ENCODE data around the gene MYMX. TPM values are rescaled to one million over a fixed set of nuclear protein-coding genes. Genes with fewer than 3 reads are reported as not detected.

MYMX gene
- total and polyA plus RNA-seq, 2 of the 13 experiments (the other 11 are each of a cell fraction or from before 2014, with no cell fraction given) = not detected

- TF ChIP-seq, protein P1, sequence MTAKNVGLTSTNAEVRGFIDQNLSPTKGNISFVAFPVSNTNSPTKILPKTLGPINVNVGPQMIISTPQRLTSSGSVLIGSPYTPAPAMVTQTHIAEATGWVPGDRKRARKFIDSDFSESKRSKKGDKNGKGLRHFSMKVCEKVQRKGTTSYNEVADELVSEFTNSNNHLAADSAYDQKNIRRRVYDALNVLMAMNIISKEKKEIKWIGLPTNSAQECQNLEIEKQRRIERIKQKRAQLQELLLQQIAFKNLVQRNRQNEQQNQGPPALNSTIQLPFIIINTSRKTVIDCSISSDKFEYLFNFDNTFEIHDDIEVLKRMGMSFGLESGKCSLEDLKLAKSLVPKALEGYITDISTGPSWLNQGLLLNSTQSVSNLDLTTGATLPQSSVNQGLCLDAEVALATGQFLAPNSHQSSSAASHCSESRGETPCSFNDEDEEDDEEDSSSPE (CRISPR knock-in tag; IDR thresholded peaks at IDR 0.05) = 0 out of 2 replicates have a peak, but pooled peaks have one; percentile 28
- TF ChIP-seq BORCS8-MEF2B (CRISPR knock-in tag; IDR thresholded peaks at IDR 0.05) (no peak), CC2D1A (CRISPR knock-in tag; IDR thresholded peaks at IDR 0.05) (no peak), PATZ1 (CRISPR knock-in tag; IDR thresholded peaks at IDR 0.05) (peak; percentile 59), ZNF614 (CRISPR knock-in tag; IDR thresholded peaks at IDR 0.05; ENCODE audit: borderline replicate concordance) (no peak), HOMEZ (CRISPR knock-in tag; IDR thresholded peaks at IDR 0.05; ENCODE audit: low read depth) (0 out of 2 replicates have a peak, but pooled peaks have one; percentile 24), ZNF589 (CRISPR knock-in tag; conservative IDR thresholded peaks at IDR 0.05) (no peak), PAXIP1 (CRISPR knock-in tag; conservative IDR thresholded peaks at IDR 0.05) (peak; percentile 61), HDAC1 (CRISPR knock-in tag; IDR thresholded peaks at IDR 0.05) (no peak), POLR2AphosphoS5 (IDR thresholded peaks at IDR 0.05; ENCODE audit: low read depth, low read length) (0 out of 2 replicates have a peak, but pooled peaks have one; percentile 21), HOXA7 (CRISPR knock-in tag; IDR thresholded peaks at IDR 0.05) (no peak), XRCC5 (optimal IDR thresholded peaks at IDR 0.05; ENCODE audit: low read length) (no peak), PREB (CRISPR knock-in tag; IDR thresholded peaks at IDR 0.05) (no peak), TOPORS (CRISPR knock-in tag; IDR thresholded peaks at IDR 0.05) (no peak), CBX2 (IDR thresholded peaks at IDR 0.05; ENCODE audit: low read depth, low read length) (no peak), CBX2 (CRISPR knock-in tag; IDR thresholded peaks at IDR 0.05; ENCODE audit: low read depth) (no peak), TARDBP (CRISPR knock-in tag; IDR thresholded peaks at IDR 0.05) (0 out of 2 replicates have a peak, but pooled peaks have one; percentile 21)
Observed at GRCh38 chr6:44263354-44264100, 46.8 kb downstream of the MYMX start (continued).
